Omental fat pad (tissue), 4 donors: ENCODE results near the gene OTUD7B. TPM values are rescaled to one million over a fixed set of nuclear protein-coding genes. Genes with fewer than 3 reads are reported as not detected.

ENCODE experiments used
- ATAC-seq: fragments of 150-250 bp; one replicate; pipeline ENCODE4 v1.9.1; 2016; ENCODE audit warnings: mild to moderate bottlenecking, moderate library complexity; ENCODE audit not compliant: low FRiP score
- DNase-seq: peaks from one replicate; pipeline ENCODE4 v3.0.0-alpha.2; 2019; ENCODE audit warnings: low spot score
- total RNA-seq, 4 donors: library from RNA; depleted of rRNA; stranded (reverse); fragments of >200 nt; gene quantifications; one replicate each; pipeline ENCODE4 v1.1.0, GENCODE V29; 2016
- TF ChIP-seq, protein P1 (sequence below), 3 donors: fragments of 450-650 bp; IDR thresholded peaks; one replicate each; pipeline ENCODE4 v1.5.1; 2016 to 2017; ENCODE audit warnings: antibody characterized with exemption in 3 of 3, mild to moderate bottlenecking in 3 of 3, moderate library complexity in 2 of 3

Gene OTUD7B
- total RNA-seq, 4 donors from 2014 or later: 17.0 to 37.9 (median 27.5) TPM

GRCh38 chr1:150017206-150017750 lies 6.8 kb upstream of the OTUD7B start:
- ATAC-seq (no peak), DNase-seq (no peak)
- TF ChIP-seq, protein P1, sequence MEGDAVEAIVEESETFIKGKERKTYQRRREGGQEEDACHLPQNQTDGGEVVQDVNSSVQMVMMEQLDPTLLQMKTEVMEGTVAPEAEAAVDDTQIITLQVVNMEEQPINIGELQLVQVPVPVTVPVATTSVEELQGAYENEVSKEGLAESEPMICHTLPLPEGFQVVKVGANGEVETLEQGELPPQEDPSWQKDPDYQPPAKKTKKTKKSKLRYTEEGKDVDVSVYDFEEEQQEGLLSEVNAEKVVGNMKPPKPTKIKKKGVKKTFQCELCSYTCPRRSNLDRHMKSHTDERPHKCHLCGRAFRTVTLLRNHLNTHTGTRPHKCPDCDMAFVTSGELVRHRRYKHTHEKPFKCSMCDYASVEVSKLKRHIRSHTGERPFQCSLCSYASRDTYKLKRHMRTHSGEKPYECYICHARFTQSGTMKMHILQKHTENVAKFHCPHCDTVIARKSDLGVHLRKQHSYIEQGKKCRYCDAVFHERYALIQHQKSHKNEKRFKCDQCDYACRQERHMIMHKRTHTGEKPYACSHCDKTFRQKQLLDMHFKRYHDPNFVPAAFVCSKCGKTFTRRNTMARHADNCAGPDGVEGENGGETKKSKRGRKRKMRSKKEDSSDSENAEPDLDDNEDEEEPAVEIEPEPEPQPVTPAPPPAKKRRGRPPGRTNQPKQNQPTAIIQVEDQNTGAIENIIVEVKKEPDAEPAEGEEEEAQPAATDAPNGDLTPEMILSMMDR (IDR thresholded peaks at IDR 0.05): no peak

DNA sequence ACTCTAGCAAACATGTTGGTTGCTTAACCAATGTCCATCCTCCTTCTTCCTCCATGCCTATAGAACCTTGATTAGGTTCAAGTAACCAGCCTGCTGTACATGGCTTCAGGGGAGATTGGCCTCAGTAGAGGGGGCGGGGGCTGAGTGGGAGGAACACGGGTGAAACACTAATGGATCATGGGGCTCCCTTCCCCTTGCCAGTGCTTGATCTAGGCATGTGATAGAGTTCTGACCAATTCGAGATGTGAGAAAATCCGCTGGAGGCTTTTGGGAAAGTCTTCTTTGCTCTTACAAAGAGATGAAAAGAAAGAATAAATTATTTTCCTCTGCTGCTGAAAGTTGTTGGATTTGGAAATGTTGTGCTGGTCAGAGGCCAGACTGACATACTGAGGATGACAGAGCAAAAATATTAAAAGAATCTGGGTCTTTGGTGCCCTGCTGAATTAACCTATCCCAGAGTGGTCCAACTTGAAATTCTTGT lies 5.2 kb upstream of the OTUD7B start:
- ATAC-seq (no peak), DNase-seq (no peak)
- TF ChIP-seq, protein P1 (IDR thresholded peaks at IDR 0.05): no peak

DNA sequence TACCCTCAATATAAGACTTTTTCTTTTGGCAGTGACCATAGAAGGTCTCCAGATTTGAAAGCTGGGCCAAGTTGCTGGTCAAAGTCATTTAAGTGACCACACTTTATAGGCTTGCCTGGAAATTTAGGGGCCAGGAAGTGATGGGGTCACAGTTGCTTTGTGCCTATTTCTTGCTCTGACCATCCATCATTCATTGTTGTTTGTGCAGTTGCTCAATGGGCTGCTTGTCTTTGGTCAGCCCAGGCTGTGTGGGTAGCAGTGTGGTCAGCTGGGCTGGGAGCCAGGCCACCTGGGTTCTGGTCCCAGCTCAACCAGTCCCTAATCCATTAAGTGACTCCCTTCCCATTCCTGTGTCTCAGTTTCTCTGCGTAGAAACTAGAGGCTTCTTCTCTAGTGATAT lies 2.1 kb upstream of the OTUD7B start:
- ATAC-seq: no peak
- no peak for DNase-seq
- TF ChIP-seq, protein P1 (IDR thresholded peaks at IDR 0.05): no peak

GRCh38 chr1:150009604-150010392 lies 728 bp downstream of the OTUD7B start:
- DNase-seq (peak; percentile 40), ATAC-seq (peak; percentile 52)
- TF ChIP-seq, protein P1 (IDR thresholded peaks at IDR 0.05): no peak

- TF ChIP-seq, protein P1 (IDR thresholded peaks at IDR 0.05): no peak
- ATAC-seq (no peak), DNase-seq (no peak)
Measured at GRCh38 chr1:150008699-150009098, 1.8 kb downstream of the OTUD7B start.

- TF ChIP-seq, protein P1 (IDR thresholded peaks at IDR 0.05): no peak
- ATAC-seq (peak; percentile 41), DNase-seq (no peak)
Measured at GRCh38 chr1:150006881-150007421, 3.6 kb downstream of the OTUD7B start.
